ENCODE data around the gene ASB16.

Gene ASB16

GRCh38 chr17:44174427-44174826, 3.9 kb downstream of the ASB16 start:
- H3K27ac Mint-ChIP-seq, result no peak overlapping the region
- H3K36me3 Mint-ChIP-seq, result peaks cover 3% of the 10 kb centered on the region
- H3K4me3 Mint-ChIP-seq, result no peak overlapping the region
- peaks cover 4% of the 10 kb centered on the region for H3K4me1 Mint-ChIP-seq
- no peaks in the 10 kb centered on the region for H3K9me3 Mint-ChIP-seq
- no peaks in the 10 kb centered on the region for H3K27me3 Mint-ChIP-seq

GRCh38 chr17:44176257-44176656, 5.8 kb downstream of the ASB16 start:
- Mint-ChIP-seq H3K9me3 (no peaks in the 10 kb centered on the region), H3K27ac (no peak overlapping the region), H3K27me3 (no peaks in the 10 kb centered on the region), H3K36me3 (peaks cover 3% of the 10 kb centered on the region), H3K4me1 (peaks cover 4% of the 10 kb centered on the region), H3K4me3 (no peak overlapping the region)

- Mint-ChIP-seq H3K27ac (peak overlapping the region; percentile 17), H3K9me3 (no peaks in the 10 kb centered on the region), H3K4me1 (peaks cover 7% of the 10 kb centered on the region)
These were observed 6.4 kb downstream of the ASB16 start for GRCh38 chr17:44176671-44177501.

GRCh38 chr17:44177640-44178039, 7.1 kb downstream of the ASB16 start:
- H3K4me3 Mint-ChIP-seq, result no peak overlapping the region
- H3K27ac Mint-ChIP-seq, result no peak overlapping the region
- peaks cover 14% of the 10 kb centered on the region for H3K4me1 Mint-ChIP-seq
- no peaks in the 10 kb centered on the region for H3K27me3 Mint-ChIP-seq
- peaks cover 5% of the 10 kb centered on the region for H3K36me3 Mint-ChIP-seq
- no peaks in the 10 kb centered on the region for H3K9me3 Mint-ChIP-seq

More at GRCh38 chr17:44176671-44177501, 6.4 kb downstream of the ASB16 start:
- Mint-ChIP-seq H3K36me3 (peaks cover 5% of the 10 kb centered on the region), H3K4me3 (no peak overlapping the region), H3K27me3 (no peaks in the 10 kb centered on the region)

GRCh38 chr17:44178133-44178532, 7.6 kb downstream of the ASB16 start:
- no peak overlapping the region for H3K4me3 Mint-ChIP-seq
- H3K27me3 Mint-ChIP-seq, result no peaks in the 10 kb centered on the region
- no peak overlapping the region for H3K27ac Mint-ChIP-seq
- H3K36me3 Mint-ChIP-seq, result peaks cover 5% of the 10 kb centered on the region
- H3K4me1 Mint-ChIP-seq, result peaks cover 15% of the 10 kb centered on the region
- no peaks in the 10 kb centered on the region for H3K9me3 Mint-ChIP-seq

GRCh38 chr17:44183024-44183423, 12.5 kb downstream of the ASB16 start:
- Mint-ChIP-seq H3K27ac (no peak overlapping the region), H3K27me3 (no peaks in the 10 kb centered on the region), H3K4me1 (peaks cover 45% of the 10 kb centered on the region), H3K36me3 (peaks cover 5% of the 10 kb centered on the region), H3K9me3 (no peaks in the 10 kb centered on the region), H3K4me3 (no peak overlapping the region)

GRCh38 chr17:44184212-44184810, 13.8 kb downstream of the ASB16 start:
- H3K27ac Mint-ChIP-seq, result peak overlapping the region; percentile 12
- H3K4me1 Mint-ChIP-seq, result peaks cover 47% of the 10 kb centered on the region
- peaks cover 2% of the 10 kb centered on the region for H3K36me3 Mint-ChIP-seq

GRCh38 chr17:44186307-44187130, 16.0 kb downstream of the ASB16 start, which contains the start of gene TMUB2:
Gene TMUB2, plus strand, starts transcription at chr17:44186972. Its CDS starts 737 bp downstream, at chr17:44187709.
- H3K4me1 Mint-ChIP-seq, result peaks cover 54% of the 10 kb centered on the region
- H3K27ac Mint-ChIP-seq, result peak within 1 kb of the TSS; percentile 100
- no peaks in the 10 kb centered on the region for H3K9me3 Mint-ChIP-seq
- H3K27me3 Mint-ChIP-seq, result no peaks in the 10 kb centered on the region
- H3K36me3 Mint-ChIP-seq, result peaks cover 2% of the 10 kb centered on the region
- peak within 1 kb of the TSS; percentile 100 for H3K4me3 Mint-ChIP-seq

More at GRCh38 chr17:44184212-44184810, 13.8 kb downstream of the ASB16 start:
- H3K4me3 Mint-ChIP-seq, result peak overlapping the region; percentile 100
- no peaks in the 10 kb centered on the region for H3K9me3 Mint-ChIP-seq
- H3K27me3 Mint-ChIP-seq, result no peaks in the 10 kb centered on the region

GRCh38 chr17:44187131-44187899, 16.8 kb downstream of the ASB16 start:
- H3K36me3 Mint-ChIP-seq, result no peaks in the 10 kb centered on the region

GRCh38 chr17:44188576-44189403, 18.3 kb downstream of the ASB16 start:
- Mint-ChIP-seq H3K4me1 (peaks cover 39% of the 10 kb centered on the region), H3K36me3 (peaks cover 1% of the 10 kb centered on the region), H3K4me3 (peak overlapping the region; percentile 100), H3K9me3 (no peaks in the 10 kb centered on the region), H3K27me3 (no peaks in the 10 kb centered on the region), H3K27ac (peak overlapping the region; percentile 23)

More at GRCh38 chr17:44187131-44187899, 16.8 kb downstream of the ASB16 start:
- Mint-ChIP-seq H3K4me1 (peaks cover 47% of the 10 kb centered on the region), H3K27me3 (no peaks in the 10 kb centered on the region), H3K4me3 (peak overlapping the region; percentile 100), H3K27ac (peak overlapping the region; percentile 100), H3K9me3 (no peaks in the 10 kb centered on the region)

GRCh38 chr17:44190481-44190880, 20.0 kb downstream of the ASB16 start:
- Mint-ChIP-seq H3K4me1 (peaks cover 27% of the 10 kb centered on the region), H3K36me3 (peaks cover 1% of the 10 kb centered on the region), H3K9me3 (no peaks in the 10 kb centered on the region), H3K27me3 (no peaks in the 10 kb centered on the region), H3K4me3 (peak overlapping the region; percentile 11), H3K27ac (no peak overlapping the region)

GRCh38 chr17:44191369-44191768, 20.9 kb downstream of the ASB16 start:
- Mint-ChIP-seq H3K27me3 (no peaks in the 10 kb centered on the region), H3K36me3 (peaks cover 3% of the 10 kb centered on the region), H3K27ac (peak overlapping the region; percentile 41), H3K9me3 (no peaks in the 10 kb centered on the region), H3K4me3 (no peak overlapping the region), H3K4me1 (peaks cover 27% of the 10 kb centered on the region)

- Mint-ChIP-seq H3K4me1 (peaks cover 28% of the 10 kb centered on the region), H3K4me3 (no peak overlapping the region), H3K27ac (no peak overlapping the region), H3K9me3 (no peaks in the 10 kb centered on the region), H3K27me3 (no peaks in the 10 kb centered on the region), H3K36me3 (peaks cover 5% of the 10 kb centered on the region)
These were observed 21.5 kb downstream of the ASB16 start for GRCh38 chr17:44191941-44192496.

GRCh38 chr17:44192750-44193149, 22.2 kb downstream of the ASB16 start:
- Mint-ChIP-seq H3K27me3 (no peaks in the 10 kb centered on the region), H3K36me3 (peaks cover 5% of the 10 kb centered on the region), H3K4me1 (peaks cover 30% of the 10 kb centered on the region), H3K9me3 (no peaks in the 10 kb centered on the region), H3K27ac (peak overlapping the region; percentile 46), H3K4me3 (no peak overlapping the region)
